Suprapubic skin (tissue), 4 donors: Measurements from ENCODE around the gene CDC5L.

Experiments
- CTCF ChIP-seq, 2 donors: fragments of 200-600 bp in 1 of 2; fragments of 450-650 bp in 1 of 2; sonication (generic) in 1 of 2; IDR thresholded peaks; one replicate each; pipeline ENCODE4 v1.5.1; 2016 to 2019; ENCODE audit warnings: antibody characterized with exemption in 2 of 2, mild to moderate bottlenecking in 1 of 2, moderate library complexity in 1 of 2
- EP300 ChIP-seq: sonication (generic); formaldehyde crosslinking; IDR thresholded peaks from one replicate; pipeline ENCODE4 v1.6.1; 2017; ENCODE audit warnings: antibody characterized with exemption
- POLR2AphosphoS5 ChIP-seq, 3 donors: sonication (generic); formaldehyde crosslinking; IDR thresholded peaks; one replicate each; pipeline ENCODE4 v1.6.1; 2017; ENCODE audit warnings: antibody characterized with exemption in 3 of 3

GRCh38 chr6:44473393-44474189 is 86.1 kb downstream of the CDC5L start:
- TF ChIP-seq CTCF (IDR thresholded peaks at IDR 0.05) (no peak), POLR2AphosphoS5 (IDR thresholded peaks at IDR 0.05) (no peak), EP300 (no peak)
